Skin of body (tissue), 3 donors: ENCODE results near the gene DLGAP4. TPM values are rescaled to one million over a fixed set of nuclear protein-coding genes. Genes with fewer than 3 reads are reported as not detected.
"Not testable (repeated sequence)": the region's sequence is repeated elsewhere in the genome, so short reads cannot be mapped to it uniquely, and the experiment has no call there.

Experiments
- DNase-seq: peaks from one replicate; lab custom pipeline; 2025; lab: John Stamatoyannopoulos, UW
- small RNA-seq: library from RNA; depleted of rRNA; stranded (forward); fragments of <200 nt; gene quantifications from one replicate; pipeline ENCODE3, GENCODE V24; 2014; ENCODE audit warnings: low replicate concordance
- total RNA-seq: library from RNA; depleted of rRNA; stranded (reverse); fragments of >200 nt; gene quantifications from one replicate; pipeline ENCODE4 v1.2.3, GENCODE V29; 2014

DLGAP4 gene
- total RNA-seq, 1 donor from 2014 or later = 22.3 TPM

- DNase-seq = no peak
Observed at GRCh38 chr20:36562724-36563123, 256.6 kb downstream of the DLGAP4 start.

- DNase-seq = no peak
Observed at GRCh38 chr20:36563374-36563773, 257.2 kb downstream of the DLGAP4 start.

- not testable (repeated sequence) for DNase-seq
Observed at GRCh38 chr20:36564078-36564725, 258.1 kb downstream of the DLGAP4 start.

- not testable (repeated sequence) for DNase-seq
Observed at GRCh38 chr20:36564726-36565121, 258.6 kb downstream of the DLGAP4 start.

GRCh38 chr20:36565520-36565919, 259.4 kb downstream of the DLGAP4 start:
- no peak for DNase-seq

- no peak for DNase-seq
Observed at GRCh38 chr20:36569847-36570429, 263.8 kb downstream of the DLGAP4 start.

GRCh38 chr20:36571564-36572504, 265.7 kb downstream of the DLGAP4 start:
- DNase-seq = no peak

GRCh38 chr20:36572701-36573102, 266.6 kb downstream of the DLGAP4 start:
- DNase-seq = peak; percentile 49

GRCh38 chr20:36573103-36573797, 267.1 kb downstream of the DLGAP4 start, which contains the start of gene TGIF2:
Gene TGIF2, plus strand, starts transcription at chr20:36573597. Its CDS starts 5,178 bp downstream, at chr20:36578775.
- peak; percentile 87 for DNase-seq

- no peak for DNase-seq
Observed at GRCh38 chr20:36573798-36574365, 267.7 kb downstream of the DLGAP4 start.

- DNase-seq = no peak
Observed at GRCh38 chr20:36574366-36575135, 268.4 kb downstream of the DLGAP4 start.

GRCh38 chr20:36576081-36576445, 269.9 kb downstream of the DLGAP4 start:
- DNase-seq = no peak

Small RNA genes lying within 50 kb of the gene (small RNA-seq; reads per million reads assigned to genes)
- not detected for gene RF00017

Other genes with a start within 250 kb of the DLGAP4 start
- gene EPB41L1, start 151.6 kb upstream of the DLGAP4 start, total RNA-seq = 18.1 TPM
- 23.4 TPM for gene AAR2, start 69.9 kb upstream of the DLGAP4 start, total RNA-seq
- gene MYL9, start 235.2 kb downstream of the DLGAP4 start, total RNA-seq = 10.3 TPM